PFSK-1 (cell line): Measurements from ENCODE around the gene SMIM31.

Source experiments
- FOXP2 ChIP-seq: optimal IDR thresholded peaks from 2 replicates; pipeline ENCODE3; 2011; ENCODE audit warnings: borderline replicate concordance, control low read depth, inconsistent platforms; ENCODE audit not compliant: insufficient read depth; ENCODE audit errors: extremely low read length, extremely low read depth
- POLR2AphosphoS5 ChIP-seq: IDR thresholded peaks from 2 replicates; pipeline ENCODE4 v1.6.1; 2012; ENCODE audit warnings: low read depth, mild to moderate bottlenecking, control low read depth, low read length, moderate library complexity
- REST ChIP-seq, 2 experiments: IDR thresholded peaks; 2 replicates each; pipeline versions ENCODE4 v1.6.1 to v1.8.0; 2011 to 2012; ENCODE audit warnings: low read depth in 2 of 2, low read length in 2 of 2, control low read depth in 1 of 2, inconsistent platforms in 1 of 2, mild to moderate bottlenecking in 1 of 2, moderate library complexity in 1 of 2; ENCODE audit not compliant: insufficient read depth in 1 of 2
- SIN3A ChIP-seq: IDR thresholded peaks from 2 replicates; pipeline ENCODE4 v1.6.1; 2012; ENCODE audit warnings: mild to moderate bottlenecking, low read length, moderate library complexity, borderline replicate concordance; ENCODE audit not compliant: insufficient read depth
- TAF1 ChIP-seq: IDR thresholded peaks from 2 replicates; pipeline ENCODE4 v1.6.1; 2012; ENCODE audit warnings: low read length, control low read depth, borderline replicate concordance; ENCODE audit not compliant: insufficient read depth

Gene SMIM31

GRCh38 chr4:164815711-164816110 is 61.8 kb downstream of the SMIM31 start:
- TF ChIP-seq REST (IDR thresholded peaks at IDR 0.05; ENCODE audit: insufficient read depth in 1 of 2, low read depth in 2 of 2, low read length in 2 of 2): no peak
- TF ChIP-seq POLR2AphosphoS5: no peak
- TF ChIP-seq SIN3A: no peak
- TF ChIP-seq FOXP2: no peak
- no peak for TF ChIP-seq TAF1

- no peak for TF ChIP-seq FOXP2
- no peak for TF ChIP-seq POLR2AphosphoS5
- TF ChIP-seq SIN3A: no peak
- TF ChIP-seq REST (IDR thresholded peaks at IDR 0.05; ENCODE audit: insufficient read depth in 1 of 2, low read depth in 2 of 2, low read length in 2 of 2): no peak
- TF ChIP-seq TAF1: no peak
Measured at GRCh38 chr4:164819366-164819765, 65.4 kb downstream of the SMIM31 start.

GRCh38 chr4:164821711-164822110 is 67.8 kb downstream of the SMIM31 start:
- TF ChIP-seq TAF1 (no peak), FOXP2 (no peak), SIN3A (no peak), REST (IDR thresholded peaks at IDR 0.05; ENCODE audit: insufficient read depth in 1 of 2, low read depth in 2 of 2, low read length in 2 of 2) (no peak), POLR2AphosphoS5 (no peak)

GRCh38 chr4:164824581-164824980 is 70.7 kb downstream of the SMIM31 start:
- TF ChIP-seq FOXP2: no peak

GRCh38 chr4:164828955-164829354 is 75.0 kb downstream of the SMIM31 start:
- TF ChIP-seq REST (IDR thresholded peaks at IDR 0.05; ENCODE audit: insufficient read depth in 1 of 2, low read depth in 2 of 2, low read length in 2 of 2) (no peak), POLR2AphosphoS5 (no peak), SIN3A (no peak), FOXP2 (no peak), TAF1 (no peak)

GRCh38 chr4:164846566-164846965 is 92.6 kb downstream of the SMIM31 start:
- TF ChIP-seq TAF1: no peak
- no peak for TF ChIP-seq FOXP2
- TF ChIP-seq REST (IDR thresholded peaks at IDR 0.05; ENCODE audit: insufficient read depth in 1 of 2, low read depth in 2 of 2, low read length in 2 of 2): no peak
- no peak for TF ChIP-seq POLR2AphosphoS5
- TF ChIP-seq SIN3A: no peak
